Measurements from ENCODE around the gene APC. TPM values are rescaled to one million over a fixed set of nuclear protein-coding genes. Genes with fewer than 3 reads are reported as not detected.
A peak's percentile ranks its signal among the peaks of the same experiment; 100 is the strongest.

APC gene
- total and polyA plus RNA-seq, 4 experiments from 2014 or later, result 4.4 to 44.5 (median 31.8) TPM

DNA sequence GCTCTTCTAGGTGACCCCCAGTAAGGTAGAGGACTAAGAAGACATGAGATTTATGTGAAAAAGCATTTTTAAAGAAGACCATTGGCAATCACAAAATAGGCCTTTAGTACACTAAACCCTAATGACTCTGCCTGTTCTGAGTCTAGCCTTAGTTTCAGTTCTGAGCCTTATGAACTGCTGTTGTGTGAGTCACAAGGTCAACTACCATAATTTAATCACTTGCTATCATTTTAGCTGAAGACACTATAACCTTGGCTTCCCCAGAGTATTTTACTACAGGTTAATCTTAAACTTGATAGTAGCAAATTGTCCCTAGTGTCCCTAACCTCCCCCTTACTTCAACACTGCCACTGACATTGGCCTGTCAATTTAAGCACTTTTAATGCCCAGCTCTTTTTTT, 34.4 kb downstream of the APC start:
- no peaks in the 10 kb centered on the region for H3K9me3 Mint-ChIP-seq
- no peak overlapping the region for H3K27ac Mint-ChIP-seq
- peaks cover 32 to 47% of the 10 kb centered on the region in 2 donors for H3K36me3 Mint-ChIP-seq
- no peak overlapping the region for H3K27ac ChIP-seq (ENCODE audit: low read depth, low read length)
- no peaks in the 10 kb centered on the region for H3K9me3 ChIP-seq (ENCODE audit: control insufficient read depth in 1 of 2, low read length in 2 of 2)
- peaks cover 4% of the 10 kb centered on the region for H3K36me3 ChIP-seq (ENCODE audit: insufficient read depth, low read length)
- no peak overlapping the region for H3K4me3 ChIP-seq (ENCODE audit: low read length in 2 of 2)
- H3K27me3 ChIP-seq (ENCODE audit: insufficient read depth, low read length), result no peaks in the 10 kb centered on the region
- H3K27me3 Mint-ChIP-seq, result no peaks in the 10 kb centered on the region
- no peaks in the 10 kb centered on the region for H3K4me1 Mint-ChIP-seq
- no peak for DNase-seq
- ChIA-PET POLR2A (ENCODE audit: partially characterized antibody) (no interaction called here), CTCF (ENCODE audit: partially characterized antibody) (interaction anchor here (1.2 kb wide), 1 partner anchor 14 kb away, joined by 4 read pairs; no protein-coding TSS in a partner anchor)
- no peak overlapping the region for H3K4me3 Mint-ChIP-seq
- intact Hi-C loops (cut with micrococcal nuclease), result no loop called here
- H3K4me1 ChIP-seq (ENCODE audit: insufficient read depth, low read length), result no peaks in the 10 kb centered on the region

DNA sequence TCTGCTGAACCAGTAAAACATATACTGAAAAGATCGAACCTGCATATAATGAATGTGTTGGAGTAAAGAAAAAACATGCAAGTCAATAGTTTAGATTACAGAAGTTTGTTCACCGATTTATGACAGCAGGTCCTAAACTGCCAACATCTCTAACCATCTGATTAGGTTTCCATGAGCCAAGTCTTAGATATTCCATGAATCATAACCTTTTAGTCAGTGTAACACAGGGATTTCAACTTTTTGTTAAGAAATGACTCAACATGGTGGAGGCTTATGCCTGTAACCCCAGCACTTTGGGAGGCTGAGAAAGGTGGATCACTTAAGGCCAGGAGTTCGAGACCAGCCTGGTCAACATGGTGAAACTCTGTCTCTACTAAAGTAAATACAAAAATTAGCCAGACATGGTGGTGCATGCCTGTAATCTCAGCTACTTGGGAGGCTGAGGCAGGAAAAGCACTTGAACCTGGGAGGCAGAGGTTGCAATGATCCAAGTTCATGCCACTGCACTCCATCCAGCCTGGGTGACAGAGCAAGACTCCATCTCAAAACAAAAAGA, 38.7 kb downstream of the APC start:
- Mint-ChIP-seq H3K27me3 (no peaks in the 10 kb centered on the region), H3K36me3 (peaks cover 32 to 53% of the 10 kb centered on the region in 2 donors), H3K9me3 (no peaks in the 10 kb centered on the region), H3K4me1 (no peaks in the 10 kb centered on the region), H3K27ac (no peak overlapping the region), H3K4me3 (no peak overlapping the region)
- H3K27ac ChIP-seq (ENCODE audit: low read depth, low read length), result no peak overlapping the region
- no peaks in the 10 kb centered on the region for H3K9me3 ChIP-seq (ENCODE audit: control insufficient read depth in 1 of 2, low read length in 2 of 2)
- CTCF ChIA-PET (ENCODE audit: partially characterized antibody), result interaction anchor here (1.1 kb wide), 1 partner anchor 19 kb away, joined by 3 read pairs; no protein-coding TSS in a partner anchor
- intact Hi-C loops (cut with micrococcal nuclease), result no loop called here
- no peaks in the 10 kb centered on the region for H3K27me3 ChIP-seq (ENCODE audit: insufficient read depth, low read length)
- H3K4me3 ChIP-seq (ENCODE audit: low read length in 2 of 2), result no peak overlapping the region
- no peak for DNase-seq
- no peaks in the 10 kb centered on the region for H3K4me1 ChIP-seq (ENCODE audit: insufficient read depth, low read length)
- POLR2A ChIA-PET (ENCODE audit: partially characterized antibody), result no interaction called here
- H3K36me3 ChIP-seq (ENCODE audit: insufficient read depth, low read length), result peaks cover 4% of the 10 kb centered on the region

DNA sequence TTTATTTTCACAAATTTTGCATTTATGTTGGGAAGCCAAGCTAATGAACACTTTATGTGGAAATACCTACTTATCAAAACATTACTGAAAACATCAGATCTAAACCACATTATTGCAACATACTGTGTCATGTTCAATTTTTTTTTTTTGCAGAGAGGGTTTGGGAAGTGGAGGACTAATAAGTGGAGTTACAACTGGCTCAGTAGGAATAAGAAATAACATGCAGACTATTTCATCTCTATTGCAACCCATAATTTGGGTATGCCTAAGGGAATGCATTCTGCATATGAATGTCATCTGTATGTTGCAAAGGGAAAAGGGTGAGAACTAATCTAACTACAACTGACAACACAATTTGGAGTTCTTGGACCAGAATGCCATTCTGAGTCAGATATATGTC, 41.8 kb downstream of the APC start:
- H3K27me3 Mint-ChIP-seq, result no peaks in the 10 kb centered on the region
- Histone ChIP-seq H3K4me1 (ENCODE audit: insufficient read depth, low read length) (no peaks in the 10 kb centered on the region), H3K27ac (ENCODE audit: low read depth, low read length) (no peak overlapping the region), H3K27me3 (ENCODE audit: insufficient read depth, low read length) (no peaks in the 10 kb centered on the region), H3K4me3 (ENCODE audit: low read length in 2 of 2) (no peak overlapping the region), H3K36me3 (ENCODE audit: insufficient read depth, low read length) (no peaks in the 10 kb centered on the region), H3K9me3 (ENCODE audit: control insufficient read depth in 1 of 2, low read length in 2 of 2) (no peaks in the 10 kb centered on the region)
- H3K36me3 Mint-ChIP-seq, result peaks cover 45 to 46% of the 10 kb centered on the region in 2 donors
- peak overlapping the region in 1 of 7 donors; percentile 43 for H3K27ac Mint-ChIP-seq
- no peak overlapping the region for H3K4me3 Mint-ChIP-seq
- intact Hi-C loops (cut with micrococcal nuclease), result no loop called here
- H3K4me1 Mint-ChIP-seq, result no peaks in the 10 kb centered on the region
- CTCF ChIA-PET (ENCODE audit: partially characterized antibody), result no interaction called here
- POLR2A ChIA-PET (ENCODE audit: partially characterized antibody), result no interaction called here
- H3K9me3 Mint-ChIP-seq, result no peaks in the 10 kb centered on the region
- DNase-seq, result no peak

DNA sequence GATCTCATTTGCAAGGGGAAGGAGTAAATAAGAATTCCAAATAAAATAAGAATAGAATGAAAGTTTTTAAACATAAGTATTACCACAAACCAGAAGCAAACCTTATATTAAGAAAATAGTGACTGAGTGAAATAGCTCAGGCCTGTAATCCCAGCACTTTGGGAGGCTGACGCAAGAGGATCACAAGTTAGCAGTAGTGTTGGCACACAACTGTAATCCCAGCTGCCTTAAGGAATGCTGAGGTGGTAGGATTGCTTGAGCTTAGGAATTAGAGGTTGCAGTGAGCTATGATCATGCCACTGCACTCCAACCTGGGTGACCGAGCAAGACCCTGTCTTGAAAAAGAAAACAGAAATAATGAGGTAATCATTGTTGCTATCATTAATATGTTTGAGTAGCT, 47.0 kb downstream of the APC start:
- H3K4me1 ChIP-seq (ENCODE audit: insufficient read depth, low read length), result no peaks in the 10 kb centered on the region
- no peak overlapping the region for H3K27ac Mint-ChIP-seq
- H3K27ac ChIP-seq (ENCODE audit: low read depth, low read length), result no peak overlapping the region
- no peaks in the 10 kb centered on the region for H3K9me3 Mint-ChIP-seq
- no peaks in the 10 kb centered on the region for H3K27me3 Mint-ChIP-seq
- H3K36me3 ChIP-seq (ENCODE audit: insufficient read depth, low read length), result no peaks in the 10 kb centered on the region
- H3K4me3 ChIP-seq (ENCODE audit: low read length in 2 of 2), result no peak overlapping the region
- POLR2A ChIA-PET (ENCODE audit: partially characterized antibody), result no interaction called here
- H3K27me3 ChIP-seq (ENCODE audit: insufficient read depth, low read length), result no peaks in the 10 kb centered on the region
- CTCF ChIA-PET (ENCODE audit: partially characterized antibody), result no interaction called here
- no peak overlapping the region for H3K4me3 Mint-ChIP-seq
- DNase-seq, result no peak
- intact Hi-C loops (cut with micrococcal nuclease), result loop anchor here (5.0 kb wide), 1 partner anchor 43 kb away; no protein-coding TSS in a partner anchor
- H3K4me1 Mint-ChIP-seq, result no peaks in the 10 kb centered on the region
- H3K9me3 ChIP-seq (ENCODE audit: control insufficient read depth in 1 of 2, low read length in 2 of 2), result no peaks in the 10 kb centered on the region
- peaks cover 27 to 34% of the 10 kb centered on the region in 2 donors for H3K36me3 Mint-ChIP-seq

DNA sequence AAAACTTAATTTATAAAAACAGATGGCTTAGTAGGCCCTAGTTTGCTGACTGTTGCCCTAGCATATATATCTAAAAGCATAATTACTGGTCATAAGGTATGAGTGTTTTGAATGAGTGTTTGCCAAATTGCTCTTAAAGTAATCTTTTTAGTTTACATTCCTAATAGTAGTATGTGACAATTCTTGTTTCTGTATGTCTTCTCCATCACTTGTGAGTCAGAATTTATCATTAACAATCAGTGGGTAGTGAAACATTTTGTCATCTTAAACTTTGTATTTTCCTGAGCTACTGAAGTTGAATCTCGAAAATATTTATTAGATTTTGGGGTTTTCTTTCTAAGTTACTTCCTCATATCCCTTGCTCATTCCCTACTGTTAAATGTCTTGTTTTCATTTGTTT, 49.6 kb downstream of the APC start:
- H3K36me3 Mint-ChIP-seq, result peaks cover 12 to 20% of the 10 kb centered on the region in 2 donors
- H3K4me3 Mint-ChIP-seq, result no peak overlapping the region
- Histone ChIP-seq H3K27me3 (ENCODE audit: insufficient read depth, low read length) (no peaks in the 10 kb centered on the region), H3K4me1 (ENCODE audit: insufficient read depth, low read length) (no peaks in the 10 kb centered on the region), H3K27ac (ENCODE audit: low read depth, low read length) (no peak overlapping the region), H3K9me3 (ENCODE audit: control insufficient read depth in 1 of 2, low read length in 2 of 2) (no peaks in the 10 kb centered on the region), H3K4me3 (ENCODE audit: low read length in 2 of 2) (no peak overlapping the region), H3K36me3 (ENCODE audit: insufficient read depth, low read length) (no peaks in the 10 kb centered on the region)
- H3K27me3 Mint-ChIP-seq, result no peaks in the 10 kb centered on the region
- intact Hi-C loops (cut with micrococcal nuclease), result loop anchor here (5.0 kb wide), 1 partner anchor 40 kb away; no protein-coding TSS in a partner anchor
- DNase-seq, result no peak
- ChIA-PET POLR2A (ENCODE audit: partially characterized antibody) (no interaction called here), CTCF (ENCODE audit: partially characterized antibody) (no interaction called here)
- no peaks in the 10 kb centered on the region for H3K4me1 Mint-ChIP-seq
- H3K9me3 Mint-ChIP-seq, result no peaks in the 10 kb centered on the region
- peak overlapping the region in 1 of 7 donors; percentile 1 for H3K27ac Mint-ChIP-seq

DNA sequence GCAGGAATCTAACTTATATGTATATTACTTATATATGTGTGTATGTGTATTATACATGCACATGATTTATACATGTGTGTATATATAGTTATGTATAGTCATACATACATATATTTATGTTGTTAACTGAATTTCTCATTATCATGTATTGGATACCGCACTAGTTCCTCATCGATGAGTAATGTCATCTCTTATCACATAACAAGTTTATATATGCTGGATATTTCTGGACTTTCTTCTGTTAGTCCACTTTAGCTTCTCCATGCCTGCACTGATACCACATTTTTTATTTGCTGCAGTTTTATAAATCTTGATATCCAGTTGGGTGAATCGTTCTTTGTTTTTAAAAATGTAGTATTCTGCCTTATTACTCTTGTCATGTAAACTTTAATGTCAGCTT, 50.2 kb downstream of the APC start:
- H3K4me1 Mint-ChIP-seq, result no peaks in the 10 kb centered on the region
- no peak overlapping the region for H3K4me3 Mint-ChIP-seq
- CTCF ChIA-PET (ENCODE audit: partially characterized antibody), result no interaction called here
- DNase-seq, result no peak
- H3K4me3 ChIP-seq (ENCODE audit: low read length in 2 of 2), result no peak overlapping the region
- no peaks in the 10 kb centered on the region for H3K9me3 Mint-ChIP-seq
- intact Hi-C loops (cut with micrococcal nuclease), result loop anchor here (5.0 kb wide), 1 partner anchor 39 kb away; no protein-coding TSS in a partner anchor
- no peaks in the 10 kb centered on the region for H3K4me1 ChIP-seq (ENCODE audit: insufficient read depth, low read length)
- POLR2A ChIA-PET (ENCODE audit: partially characterized antibody), result no interaction called here
- no peak overlapping the region for H3K27ac Mint-ChIP-seq
- H3K27me3 ChIP-seq (ENCODE audit: insufficient read depth, low read length), result no peaks in the 10 kb centered on the region
- no peak overlapping the region for H3K27ac ChIP-seq (ENCODE audit: low read depth, low read length)
- H3K36me3 ChIP-seq (ENCODE audit: insufficient read depth, low read length), result peaks cover 6% of the 10 kb centered on the region
- H3K9me3 ChIP-seq (ENCODE audit: control insufficient read depth in 1 of 2, low read length in 2 of 2), result no peaks in the 10 kb centered on the region
- H3K27me3 Mint-ChIP-seq, result no peaks in the 10 kb centered on the region
- H3K36me3 Mint-ChIP-seq, result peaks cover 15 to 18% of the 10 kb centered on the region in 2 donors

DNA sequence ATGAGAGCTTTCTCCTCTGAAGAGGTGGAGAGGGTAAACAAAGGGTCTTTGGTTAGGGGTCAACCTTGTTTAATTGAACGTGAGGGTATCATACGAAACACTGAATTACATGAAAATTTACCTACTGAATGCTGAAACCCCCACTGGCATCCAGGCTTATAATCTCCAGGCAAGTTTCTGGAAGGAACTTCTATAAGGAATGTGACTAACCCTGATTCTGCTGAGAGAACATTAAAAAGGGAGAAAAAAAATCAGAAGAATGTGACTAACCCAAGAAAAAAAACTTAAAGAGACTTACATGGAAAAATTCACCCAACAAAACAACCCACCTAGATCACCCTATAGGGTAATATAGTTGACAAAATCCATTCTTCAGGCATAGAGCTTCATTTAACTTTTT, 55.5 kb downstream of the APC start:
- H3K4me3 ChIP-seq (ENCODE audit: low read length in 2 of 2), result no peak overlapping the region
- H3K4me1 ChIP-seq (ENCODE audit: insufficient read depth, low read length), result no peaks in the 10 kb centered on the region
- ChIA-PET POLR2A (ENCODE audit: partially characterized antibody) (no interaction called here), CTCF (ENCODE audit: partially characterized antibody) (interaction anchor here (1.3 to 1.4 kb wide), 2 partner anchors 10 to 241 kb away, joined by 4 to 5 read pairs; no protein-coding TSS in a partner anchor)
- peaks cover 44 to 50% of the 10 kb centered on the region in 2 donors for H3K36me3 Mint-ChIP-seq
- no peaks in the 10 kb centered on the region for H3K9me3 Mint-ChIP-seq
- H3K27me3 ChIP-seq (ENCODE audit: insufficient read depth, low read length), result no peaks in the 10 kb centered on the region
- H3K4me3 Mint-ChIP-seq, result no peak overlapping the region
- no peaks in the 10 kb centered on the region for H3K9me3 ChIP-seq (ENCODE audit: control insufficient read depth in 1 of 2, low read length in 2 of 2)
- no peaks in the 10 kb centered on the region for H3K27me3 Mint-ChIP-seq
- peaks cover 0 to 6% (median 2%) of the 10 kb centered on the region in 4 donors for H3K4me1 Mint-ChIP-seq
- DNase-seq, result no peak
- intact Hi-C loops (cut with micrococcal nuclease), result no loop called here
- H3K36me3 ChIP-seq (ENCODE audit: insufficient read depth, low read length), result peaks cover 15% of the 10 kb centered on the region
- H3K27ac ChIP-seq (ENCODE audit: low read depth, low read length), result no peak overlapping the region
- H3K27ac Mint-ChIP-seq, result peak overlapping the region in 4 of 7 donors; percentile 9 to 56 (median 23)

Measured in CD4-positive, alpha-beta memory T cell (primary cell).